Parietal lobe (tissue), 2 donors: Measurements from ENCODE around the gene GFI1B. TPM values are rescaled to one million over a fixed set of nuclear protein-coding genes. Genes with fewer than 3 reads are reported as not detected.

Experiments used
- small RNA-seq: library from RNA; depleted of rRNA; stranded (forward); fragments of <200 nt; gene quantifications from one replicate; pipeline ENCODE3, GENCODE V24; 2014; ENCODE audit warnings: low replicate concordance
- total RNA-seq: library from RNA; depleted of rRNA; stranded (reverse); fragments of >200 nt; gene quantifications from one replicate; pipeline ENCODE4 v1.2.3, GENCODE V29; 2014

The GFI1B gene
- not detected for total RNA-seq

GRCh38 chr9:132978451-132979131 lies at the start of gene GFI1B:
GFI1B (plus strand) TSS chr9:132978694; CDS start chr9:132986679, 7,985 bp downstream.

GRCh38 chr9:132944294-132945185 lies 34.0 kb upstream of the GFI1B start, which contains the start of gene TSC1:
TSC1 (minus strand) TSS chr9:132944616; CDS start chr9:132928872, 15,744 bp downstream.

GRCh38 chr9:133030317-133031129 lies 52.0 kb downstream of the GFI1B start, which contains the start of gene GTF3C5:
GTF3C5 (plus strand) TSS chr9:133030997; CDS start chr9:133031012, 15 bp downstream.

Small RNA genes lying within 50 kb of the gene (small RNA-seq; reads per million reads assigned to genes)
- gene AL593851.1 (not detected), gene MIR548AW (0.09 reads per million), gene RNU7-21P (not detected)

Other genes with a start within 250 kb of the GFI1B start
- gene AK8, start 100.4 kb upstream of the GFI1B start, total RNA-seq: 1.6 TPM
- gene SPACA9, start 99.8 kb upstream of the GFI1B start, total RNA-seq: 2.8 TPM
- 129 TPM for gene TSC1, start 34.1 kb upstream of the GFI1B start, total RNA-seq
- 49.8 TPM for gene GTF3C5, start 52.3 kb downstream of the GFI1B start, total RNA-seq
- gene CEL, start 83.3 kb downstream of the GFI1B start, total RNA-seq: 0.31 TPM
- gene RALGDS, start 142.5 kb downstream of the GFI1B start, total RNA-seq: 196 TPM
- gene GBGT1, start 185.2 kb downstream of the GFI1B start, total RNA-seq: 6.9 TPM
- not detected for gene OBP2B, start 230.6 kb downstream of the GFI1B start, total RNA-seq